ENCODE measurements around the gene PTPRZ1. TPM values are rescaled to one million over a fixed set of nuclear protein-coding genes. Genes with fewer than 3 reads are reported as not detected.

The PTPRZ1 gene
- total RNA-seq, 1 donor from 2014 or later = 2.5 TPM

DNA sequence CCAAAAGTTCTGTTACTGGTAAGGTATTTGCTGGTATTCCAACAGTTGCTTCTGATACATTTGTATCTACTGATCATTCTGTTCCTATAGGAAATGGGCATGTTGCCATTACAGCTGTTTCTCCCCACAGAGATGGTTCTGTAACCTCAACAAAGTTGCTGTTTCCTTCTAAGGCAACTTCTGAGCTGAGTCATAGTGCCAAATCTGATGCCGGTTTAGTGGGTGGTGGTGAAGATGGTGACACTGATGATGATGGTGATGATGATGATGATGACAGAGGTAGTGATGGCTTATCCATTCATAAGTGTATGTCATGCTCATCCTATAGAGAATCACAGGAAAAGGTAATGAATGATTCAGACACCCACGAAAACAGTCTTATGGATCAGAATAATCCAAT lies 140.1 kb downstream of the PTPRZ1 start:
- Mint-ChIP-seq H3K27me3 (ENCODE audit: unreplicated experiment) (no peaks in the 10 kb centered on the region), H3K27ac (ENCODE audit: unreplicated experiment) (no peak overlapping the region), H3K4me1 (ENCODE audit: unreplicated experiment) (peaks cover 10% of the 10 kb centered on the region), H3K4me3 (ENCODE audit: unreplicated experiment) (no peak overlapping the region), H3K9me3 (ENCODE audit: unreplicated experiment) (no peaks in the 10 kb centered on the region), H3K36me3 (ENCODE audit: low read depth, unreplicated experiment) (no peaks in the 10 kb centered on the region)
- TF ChIP-seq, protein P1, sequence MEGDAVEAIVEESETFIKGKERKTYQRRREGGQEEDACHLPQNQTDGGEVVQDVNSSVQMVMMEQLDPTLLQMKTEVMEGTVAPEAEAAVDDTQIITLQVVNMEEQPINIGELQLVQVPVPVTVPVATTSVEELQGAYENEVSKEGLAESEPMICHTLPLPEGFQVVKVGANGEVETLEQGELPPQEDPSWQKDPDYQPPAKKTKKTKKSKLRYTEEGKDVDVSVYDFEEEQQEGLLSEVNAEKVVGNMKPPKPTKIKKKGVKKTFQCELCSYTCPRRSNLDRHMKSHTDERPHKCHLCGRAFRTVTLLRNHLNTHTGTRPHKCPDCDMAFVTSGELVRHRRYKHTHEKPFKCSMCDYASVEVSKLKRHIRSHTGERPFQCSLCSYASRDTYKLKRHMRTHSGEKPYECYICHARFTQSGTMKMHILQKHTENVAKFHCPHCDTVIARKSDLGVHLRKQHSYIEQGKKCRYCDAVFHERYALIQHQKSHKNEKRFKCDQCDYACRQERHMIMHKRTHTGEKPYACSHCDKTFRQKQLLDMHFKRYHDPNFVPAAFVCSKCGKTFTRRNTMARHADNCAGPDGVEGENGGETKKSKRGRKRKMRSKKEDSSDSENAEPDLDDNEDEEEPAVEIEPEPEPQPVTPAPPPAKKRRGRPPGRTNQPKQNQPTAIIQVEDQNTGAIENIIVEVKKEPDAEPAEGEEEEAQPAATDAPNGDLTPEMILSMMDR (IDR thresholded peaks at IDR 0.05; ENCODE audit: unreplicated experiment) = no peak
- DNase-seq (ENCODE audit: low spot score) = no peak

DNA sequence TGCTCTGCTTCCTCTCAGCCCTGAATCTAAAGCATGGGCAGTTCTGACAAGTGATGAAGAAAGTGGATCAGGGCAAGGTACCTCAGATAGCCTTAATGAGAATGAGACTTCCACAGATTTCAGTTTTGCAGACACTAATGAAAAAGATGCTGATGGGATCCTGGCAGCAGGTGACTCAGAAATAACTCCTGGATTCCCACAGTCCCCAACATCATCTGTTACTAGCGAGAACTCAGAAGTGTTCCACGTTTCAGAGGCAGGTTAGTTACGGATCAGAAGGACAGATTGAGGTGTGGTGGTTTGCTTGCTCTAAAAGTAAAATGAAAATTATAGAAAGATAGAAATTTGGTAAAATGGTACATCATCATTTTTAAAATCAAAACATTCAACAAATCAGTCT lies 140.7 kb downstream of the PTPRZ1 start:
- peaks cover 5% of the 10 kb centered on the region for H3K4me1 Mint-ChIP-seq (ENCODE audit: unreplicated experiment)
- no peaks in the 10 kb centered on the region for H3K27me3 Mint-ChIP-seq (ENCODE audit: unreplicated experiment)
- no peaks in the 10 kb centered on the region for H3K9me3 Mint-ChIP-seq (ENCODE audit: unreplicated experiment)
- H3K27ac Mint-ChIP-seq (ENCODE audit: unreplicated experiment) = no peak overlapping the region
- TF ChIP-seq, protein P1 (IDR thresholded peaks at IDR 0.05; ENCODE audit: unreplicated experiment) = no peak
- no peak for DNase-seq (ENCODE audit: low spot score)
- H3K36me3 Mint-ChIP-seq (ENCODE audit: low read depth, unreplicated experiment) = no peaks in the 10 kb centered on the region
- H3K4me3 Mint-ChIP-seq (ENCODE audit: unreplicated experiment) = no peak overlapping the region

GRCh38 chr7:122014697-122015096 lies 141.7 kb downstream of the PTPRZ1 start:
- Mint-ChIP-seq H3K27me3 (ENCODE audit: unreplicated experiment) (no peaks in the 10 kb centered on the region), H3K36me3 (ENCODE audit: low read depth, unreplicated experiment) (no peaks in the 10 kb centered on the region), H3K4me3 (ENCODE audit: unreplicated experiment) (no peak overlapping the region), H3K9me3 (ENCODE audit: unreplicated experiment) (no peaks in the 10 kb centered on the region), H3K27ac (ENCODE audit: unreplicated experiment) (no peak overlapping the region), H3K4me1 (ENCODE audit: unreplicated experiment) (peaks cover 5% of the 10 kb centered on the region)
- no peak for DNase-seq (ENCODE audit: low spot score)
- TF ChIP-seq, protein P1 (IDR thresholded peaks at IDR 0.05; ENCODE audit: unreplicated experiment) = no peak

DNA sequence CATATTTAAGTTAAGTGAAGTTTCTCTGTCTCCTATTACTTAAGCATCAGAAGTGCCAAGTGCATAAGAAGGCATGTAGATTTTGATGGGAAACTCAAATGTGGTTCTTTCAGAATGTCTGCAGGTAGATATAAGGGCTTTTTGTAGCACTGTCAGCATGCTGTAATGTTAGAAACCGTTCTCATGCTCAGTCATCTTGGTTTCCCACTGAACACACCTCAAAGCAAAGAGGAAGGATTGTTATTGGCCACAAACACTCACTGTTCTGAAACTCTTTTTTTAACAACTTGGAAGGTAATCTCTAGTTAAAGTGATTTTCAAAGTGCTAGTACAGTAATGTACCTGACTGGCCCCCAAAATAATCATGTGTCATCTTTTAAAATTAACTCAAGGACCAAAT lies 145.1 kb downstream of the PTPRZ1 start:
- H3K9me3 Mint-ChIP-seq (ENCODE audit: unreplicated experiment) = no peaks in the 10 kb centered on the region
- no peak for DNase-seq (ENCODE audit: low spot score)
- no peaks in the 10 kb centered on the region for H3K27me3 Mint-ChIP-seq (ENCODE audit: unreplicated experiment)
- H3K4me1 Mint-ChIP-seq (ENCODE audit: unreplicated experiment) = no peaks in the 10 kb centered on the region
- H3K4me3 Mint-ChIP-seq (ENCODE audit: unreplicated experiment) = no peak overlapping the region
- no peak overlapping the region for H3K27ac Mint-ChIP-seq (ENCODE audit: unreplicated experiment)
- TF ChIP-seq, protein P1 (IDR thresholded peaks at IDR 0.05; ENCODE audit: unreplicated experiment) = no peak
- H3K36me3 Mint-ChIP-seq (ENCODE audit: low read depth, unreplicated experiment) = no peaks in the 10 kb centered on the region

DNA sequence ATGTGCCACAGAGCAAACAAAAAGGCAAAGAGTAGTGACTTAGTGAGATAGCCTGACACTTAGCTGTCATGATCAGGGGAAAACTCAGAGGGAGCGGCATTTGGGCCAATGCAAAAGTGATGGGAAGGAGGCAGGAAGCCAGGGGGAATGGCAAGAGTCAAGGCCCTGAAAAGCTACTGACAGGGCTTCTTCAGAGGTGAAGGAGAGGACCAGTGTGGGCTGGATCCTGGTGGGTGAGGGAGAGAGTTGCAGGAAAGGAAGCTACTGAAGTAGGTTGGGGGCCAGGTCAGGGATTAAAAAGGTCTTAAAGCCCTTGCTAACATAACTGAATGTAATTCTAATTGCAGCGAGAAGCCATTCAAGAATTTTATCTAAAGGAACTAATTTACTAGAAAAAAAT lies 154.1 kb downstream of the PTPRZ1 start:
- H3K4me1 Mint-ChIP-seq (ENCODE audit: unreplicated experiment) = no peaks in the 10 kb centered on the region
- no peak overlapping the region for H3K27ac Mint-ChIP-seq (ENCODE audit: unreplicated experiment)
- no peak overlapping the region for H3K4me3 Mint-ChIP-seq (ENCODE audit: unreplicated experiment)

More for the DNA sequence above, 154.1 kb downstream of the PTPRZ1 start:
- Mint-ChIP-seq H3K27me3 (ENCODE audit: unreplicated experiment) (no peaks in the 10 kb centered on the region), H3K36me3 (ENCODE audit: low read depth, unreplicated experiment) (no peaks in the 10 kb centered on the region), H3K9me3 (ENCODE audit: unreplicated experiment) (no peaks in the 10 kb centered on the region)
- DNase-seq (ENCODE audit: low spot score) = no peak
- TF ChIP-seq, protein P1 (IDR thresholded peaks at IDR 0.05; ENCODE audit: unreplicated experiment) = no peak
